Activated effector memory CD4-positive, alpha-beta T cell treated with Interleukin-2 at 50 U/mL for 16 hours (primary cell): ENCODE measurements around the gene CATSPER1.

ENCODE experiments used
- DNase-seq: peaks from one replicate; pipeline ENCODE4 v3.0.0-alpha.2; 2020

The CATSPER1 gene

GRCh38 chr11:65968600-65969482, 57.4 kb downstream of the CATSPER1 start:
- no peak for DNase-seq

DNA sequence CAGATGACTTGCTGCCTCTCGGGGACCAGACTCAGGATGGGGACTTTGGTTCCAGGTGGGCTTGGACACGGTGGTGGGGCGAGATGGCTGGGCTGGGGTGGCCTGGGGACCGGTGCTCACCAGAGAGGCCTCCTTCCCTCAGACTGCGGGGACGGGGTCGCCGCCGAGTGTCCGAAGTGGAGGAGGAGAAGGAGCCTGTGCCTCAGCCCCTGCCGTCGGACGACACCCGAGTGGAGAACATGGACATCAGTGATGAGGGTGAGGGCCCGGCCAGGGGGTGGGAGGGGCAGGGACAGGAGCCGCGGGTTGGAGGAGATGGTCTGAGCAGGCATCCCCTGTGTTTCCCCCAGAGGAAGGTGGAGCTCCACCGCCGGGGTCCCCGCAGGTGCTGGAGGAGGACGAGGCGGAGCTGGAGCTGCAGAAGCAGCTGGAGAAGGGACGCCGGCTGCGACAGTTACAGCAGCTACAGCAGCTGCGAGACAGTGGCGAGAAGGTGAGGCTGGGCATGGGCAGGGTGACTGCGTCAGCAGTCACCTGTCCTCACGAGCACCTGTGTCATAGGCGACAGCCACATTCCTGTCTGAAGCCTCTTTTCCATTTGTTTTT, 58.8 kb downstream of the CATSPER1 start:
- no peak for DNase-seq
